Testis (tissue), 2 donors: ENCODE results near the gene NFE2L2.

Experiments used
- CTCF ChIP-seq, 3 experiments: fragments of 450-650 bp in 2 of 3; fragments of 200-600 bp in 1 of 3; sonication (generic) in 1 of 3; IDR thresholded peaks; one replicate each; pipeline ENCODE4 v1.5.1; 2016 to 2019; ENCODE audit warnings: antibody characterized with exemption in 3 of 3, mild to moderate bottlenecking in 2 of 3, moderate library complexity in 1 of 3
- POLR2A ChIP-seq: fragments of 450-650 bp; IDR thresholded peaks from one replicate; pipeline ENCODE4 v1.6.1; 2017; ENCODE audit warnings: antibody characterized with exemption, mild to moderate bottlenecking, moderate library complexity

GRCh38 chr2:177237932-177238331 is 26.6 kb downstream of the NFE2L2 start:
- TF ChIP-seq POLR2A (no peak), CTCF (IDR thresholded peaks at IDR 0.05) (no peak)
